MM.1S (cell line): ENCODE measurements around the gene OLFM3.

ENCODE experiments used
- DNase-seq: peaks from one replicate; pipeline ENCODE4 v3.0.0-alpha.2; 2015
- H2AFZ ChIP-seq: fragments of 300-600 bp; sonication (generic); 2 replicates; pipeline ENCODE4 v1.6.0; 2016; ENCODE audit warnings: antibody characterized with exemption, low read length
- H3F3A ChIP-seq: fragments of 300-600 bp; sonication (generic); 2 replicates; pipeline ENCODE4 v1.6.1; 2016; ENCODE audit warnings: mild to moderate bottlenecking, antibody characterized with exemption, low read length, moderate library complexity, mixed read lengths; ENCODE audit not compliant: insufficient read depth
- H3K27ac ChIP-seq: fragments of 300-600 bp; sonication (generic); 2 replicates; pipeline ENCODE4 v1.5.1; 2016; ENCODE audit warnings: mild to moderate bottlenecking, low read length
- H3K27me3 ChIP-seq: fragments of 300-600 bp; sonication (generic); replicated peaks from 2 replicates; pipeline ENCODE4 v1.6.0; 2016; ENCODE audit warnings: low read length; ENCODE audit not compliant: insufficient read depth
- H3K36me3 ChIP-seq: fragments of 300-600 bp; sonication (generic); replicated peaks from 2 replicates; pipeline ENCODE4 v1.6.1; 2016; ENCODE audit warnings: mild to moderate bottlenecking, low read length, mixed read lengths; ENCODE audit not compliant: insufficient read depth
- H3K4me1 ChIP-seq: fragments of 300-600 bp; sonication (generic); 2 replicates; pipeline ENCODE4 v1.6.1; 2016; ENCODE audit warnings: low read length, mixed read lengths
- H3K4me2 ChIP-seq: fragments of 300-600 bp; sonication (generic); 2 replicates; pipeline ENCODE4 v1.6.0; 2016; ENCODE audit warnings: low read depth, low read length
- H3K4me3 ChIP-seq: fragments of 300-600 bp; sonication (generic); 2 replicates; pipeline ENCODE4 v1.5.1; 2016; ENCODE audit warnings: low read length, mixed read lengths
- H3K79me2 ChIP-seq: fragments of 300-600 bp; sonication (generic); 2 replicates; pipeline ENCODE4 v1.6.1; 2016; ENCODE audit warnings: mixed run types, low read length, mixed read lengths
- H3K9ac ChIP-seq: fragments of 300-600 bp; sonication (generic); 2 replicates; pipeline ENCODE4 v1.6.1; 2016; ENCODE audit warnings: low read length, mixed read lengths
- H3K9me2 ChIP-seq: fragments of 300-600 bp; sonication (generic); replicated peaks from 2 replicates; pipeline ENCODE4 v1.6.1; 2016; ENCODE audit warnings: mild to moderate bottlenecking, low read length, mixed read lengths; ENCODE audit not compliant: insufficient read depth
- H3K9me3 ChIP-seq: fragments of 300-600 bp; sonication (generic); replicated peaks from 2 replicates; pipeline ENCODE4 v1.6.1; 2016; ENCODE audit warnings: mild to moderate bottlenecking, low read length, mixed read lengths; ENCODE audit not compliant: insufficient read depth
- H4K20me1 ChIP-seq: fragments of 300-600 bp; sonication (generic); 2 replicates; pipeline ENCODE4 v1.6.1; 2016; ENCODE audit warnings: mild to moderate bottlenecking, low read length, moderate library complexity, mixed read lengths; ENCODE audit not compliant: insufficient read depth
- CTCF ChIP-seq: fragments of 300-600 bp; sonication (generic); IDR thresholded peaks from 2 replicates; pipeline ENCODE4 v1.5.1; 2016; ENCODE audit warnings: antibody characterized with exemption, low read length, mixed read lengths
- EZH2 ChIP-seq: fragments of 300-600 bp; sonication (generic); optimal IDR thresholded peaks from 2 replicates; pipeline ENCODE3; 2017; ENCODE audit warnings: low read depth, mild to moderate bottlenecking, antibody characterized with exemption, low read length, mixed read lengths
- EZH2phosphoT487 ChIP-seq: fragments of 300-600 bp; sonication (generic); IDR thresholded peaks from 2 replicates; pipeline ENCODE4 v1.6.1; 2018; ENCODE audit warnings: antibody characterized with exemption, low read length

The OLFM3 gene

DNA sequence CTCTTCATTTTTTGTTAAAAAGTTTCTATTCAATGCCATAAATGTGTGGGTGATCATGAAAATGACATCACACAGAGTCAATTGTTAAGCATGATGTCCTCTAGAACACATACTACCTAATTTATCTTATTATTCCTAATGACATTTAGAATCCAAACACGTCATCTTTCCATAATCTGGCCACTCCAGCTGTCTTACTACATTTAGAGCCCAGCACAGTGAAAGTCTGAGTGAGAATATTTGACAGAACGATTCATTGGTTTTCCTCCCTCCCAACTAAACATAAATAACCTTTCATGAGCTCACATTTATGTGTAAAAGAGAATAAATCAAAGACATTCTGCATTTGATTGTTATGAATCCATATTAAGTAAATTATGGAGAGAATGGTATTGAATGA is 160.7 kb downstream of the OLFM3 start:
- no peak for DNase-seq
- no peak overlapping the region for H3K4me2 ChIP-seq
- no peak overlapping the region for H3K4me3 ChIP-seq
- no peaks in the 10 kb centered on the region for H3F3A ChIP-seq
- no peaks in the 10 kb centered on the region for H3K79me2 ChIP-seq
- no peaks in the 10 kb centered on the region for H3K9me2 ChIP-seq
- no peaks in the 10 kb centered on the region for H3K27me3 ChIP-seq
- TF ChIP-seq EZH2 = no peak
- TF ChIP-seq EZH2phosphoT487 = no peak
- TF ChIP-seq CTCF = no peak
- no peaks in the 10 kb centered on the region for H4K20me1 ChIP-seq
- H3K9ac ChIP-seq = no peak overlapping the region
- H3K36me3 ChIP-seq = no peaks in the 10 kb centered on the region
- no peak overlapping the region for H2AFZ ChIP-seq
- no peaks in the 10 kb centered on the region for H3K4me1 ChIP-seq
- H3K9me3 ChIP-seq = no peaks in the 10 kb centered on the region
- H3K27ac ChIP-seq = no peak overlapping the region

- no peaks in the 10 kb centered on the region for H3K4me1 ChIP-seq
- no peak overlapping the region for H3K4me2 ChIP-seq
- no peaks in the 10 kb centered on the region for H3K79me2 ChIP-seq
- H3K9ac ChIP-seq = no peak overlapping the region
- DNase-seq = no peak
- H3K27me3 ChIP-seq = no peaks in the 10 kb centered on the region
- no peaks in the 10 kb centered on the region for H3F3A ChIP-seq
- H2AFZ ChIP-seq = no peak overlapping the region
- H3K36me3 ChIP-seq = no peaks in the 10 kb centered on the region
- H3K27ac ChIP-seq = no peak overlapping the region
- H4K20me1 ChIP-seq = no peaks in the 10 kb centered on the region
- H3K4me3 ChIP-seq = no peak overlapping the region
- H3K9me2 ChIP-seq = no peaks in the 10 kb centered on the region
- TF ChIP-seq EZH2 = no peak
- no peak for TF ChIP-seq CTCF
- TF ChIP-seq EZH2phosphoT487 = no peak
- no peaks in the 10 kb centered on the region for H3K9me3 ChIP-seq
Observed at GRCh38 chr1:101833312-101833711, 163.4 kb downstream of the OLFM3 start.

- H3K27ac ChIP-seq = no peak overlapping the region
- TF ChIP-seq EZH2phosphoT487 = no peak
- TF ChIP-seq EZH2 = no peak
- no peak for TF ChIP-seq CTCF
- DNase-seq = no peak
Observed at GRCh38 chr1:101826416-101826815, 170.3 kb downstream of the OLFM3 start.

More at GRCh38 chr1:101826416-101826815, 170.3 kb downstream of the OLFM3 start:
- Histone ChIP-seq H3K27me3 (no peaks in the 10 kb centered on the region), H3K4me1 (no peaks in the 10 kb centered on the region), H2AFZ (no peak overlapping the region), H3K4me2 (no peak overlapping the region), H4K20me1 (no peaks in the 10 kb centered on the region), H3K9ac (no peak overlapping the region), H3K4me3 (no peak overlapping the region), H3K9me3 (no peaks in the 10 kb centered on the region), H3K36me3 (no peaks in the 10 kb centered on the region), H3K79me2 (no peaks in the 10 kb centered on the region), H3F3A (no peaks in the 10 kb centered on the region), H3K9me2 (no peaks in the 10 kb centered on the region)
